Heart left ventricle (tissue), 16 donors: Measurements from ENCODE around the gene TTLL11. TPM values are rescaled to one million over a fixed set of nuclear protein-coding genes. Genes with fewer than 3 reads are reported as not detected.

Source experiments
- ATAC-seq, 4 donors: fragments of 200-7000 bp; cut with Tn5 transposase; one replicate each; pipeline ENCODE4 v1.9.1; 2020 to 2022; ENCODE audit warnings: moderate library complexity in 4 of 4, mild to moderate bottlenecking in 3 of 4, moderate number of reproducible peaks in 1 of 4
- DNase-seq, 5 donors: peaks; one replicate each; pipeline ENCODE4 v3.0.0-alpha.2; 2020
- H3K27ac ChIP-seq, 12 donors: fragments of 200-600 bp; sonication (generic) in 4 of 12; one replicate each; pipeline versions ENCODE4 v1.5.0 to v1.8.0; 2016 to 2022; ENCODE audit warnings: mild to moderate bottlenecking in 2 of 12
- H3K27me3 ChIP-seq, 9 donors: fragments of 200-600 bp; sonication (generic) in 2 of 9; one replicate each; pipeline versions ENCODE4 v1.5.1 to v1.8.0; 2016 to 2022; ENCODE audit warnings: mild to moderate bottlenecking in 3 of 9
- H3K36me3 ChIP-seq, 9 donors: fragments of 200-600 bp; sonication (generic) in 2 of 9; one replicate each; pipeline versions ENCODE4 v1.5.0 to v1.8.0; 2018 to 2022; ENCODE audit warnings: mild to moderate bottlenecking in 2 of 9
- H3K4me1 ChIP-seq, 12 donors: fragments of 200-600 bp; sonication (generic) in 4 of 12; one replicate each; pipeline versions ENCODE4 v1.5.0 to v1.8.0; 2016 to 2022; ENCODE audit warnings: mild to moderate bottlenecking in 3 of 12
- H3K4me3 ChIP-seq, 12 donors: fragments of 200-600 bp; sonication (generic) in 4 of 12; one replicate each; pipeline versions ENCODE4 v1.5.0 to v1.8.0; 2017 to 2022; ENCODE audit warnings: mild to moderate bottlenecking in 9 of 12, moderate library complexity in 4 of 12
- H3K9me3 ChIP-seq, 12 donors: fragments of 200-600 bp; sonication (generic) in 4 of 12; one replicate each; pipeline versions ENCODE4 v1.5.0 to v1.8.0; 2016 to 2022; ENCODE audit warnings: mild to moderate bottlenecking in 1 of 12
- CTCF ChIP-seq, 12 donors: fragments of 200-600 bp; sonication (generic) in 4 of 12; IDR thresholded peaks; one replicate each; pipeline versions ENCODE4 v1.5.0 to v1.8.0; 2018 to 2022; ENCODE audit warnings: antibody characterized with exemption in 12 of 12, mild to moderate bottlenecking in 5 of 12
- POLR2A ChIP-seq, 2 donors: fragments of 450-650 bp; IDR thresholded peaks; one replicate each; pipeline ENCODE4 v1.6.1; 2017; ENCODE audit warnings: antibody characterized with exemption in 2 of 2, mild to moderate bottlenecking in 2 of 2, moderate library complexity in 2 of 2
- WGBS, 4 donors: extraction: QIAGEN DNeasy Blood & Tissue Kit in 2 of 4; methylation state at CpG; one replicate each; pipeline versions ENCODE4 v1.1.5 to v1.1.7; 2013 to 2018; 5-methylcytosine and 5-hydroxymethylcytosine counted together
- intact Hi-C, 10 donors: fragments of 100-400 bp; cut with DNase I; formaldehyde crosslinking; loops; one replicate each; pipeline versions ENCODE4 v1.11.1 to v1.14.2; 2022
- long read RNA-seq, 3 donors: library from polyadenylated mRNA; unstranded; transcript quantifications; one replicate each; pipeline ENCODE4 v2.0.0, GENCODE V29; 2020 to 2021
- polyA plus RNA-seq, 2 donors: library from polyadenylated mRNA; stranded (reverse); fragments of 200-250 nt; gene quantifications; one replicate each; pipeline ENCODE4 v1.2.3, GENCODE V29; 2013
- total RNA-seq, 9 donors: library from RNA; depleted of rRNA in 2 of 9; stranded (reverse); fragments of >200 nt in 2 of 9; fragmentation: NEBNext Ultra II Directional in 3 of 9; extraction: Animal tissue kit (Norgen Biotek cat#: 25700) in 3 of 9; gene quantifications; one replicate each; pipeline versions ENCODE4 v1.1.0 to v1.2.4, GENCODE V29; 2016 to 2023
- donor health status: ischemic (EF 13 %, LVEDD 7.1; RV severe dilation, severe dysfunction).
- donor health status: healthy with polysubstance abuse.
- donor health status: DM: no; HTN: yes; CAD: no.
- donor health status: DM: no; HTN: no; CAD: no.
- donor health status: ischemic (EF 25% LVEDD 6.9; RV normal size, moderate dysfunction).
- donor health status: ischemic (EF 25% LVEDD 5.7; RV mildly dilated, moderate dysfunction).
- donor health status: healthy.
- donor health status: DM: yes; HTN: yes; CAD: no.
- donor health status: ischemic (EF 35%, LVEDD 5.7; RV mildly dilated, moderate dysfunction).
- donor health status: nonischemic (EF 11% LVEDD 7.7; RV severe dilation, severe dysfunction).
- donor health status: DM: yes; HTN: yes; CAD: no.
- donor health status: PGD.
- donor health status: ischemic (EF 29% LVEDD 5.4; RV normal size, mild dysfunction).
- donor health status: nonischemic (EF 23%, LVEDD 6.1; RV moderate dilation, normal function).

The TTLL11 gene, protein sequence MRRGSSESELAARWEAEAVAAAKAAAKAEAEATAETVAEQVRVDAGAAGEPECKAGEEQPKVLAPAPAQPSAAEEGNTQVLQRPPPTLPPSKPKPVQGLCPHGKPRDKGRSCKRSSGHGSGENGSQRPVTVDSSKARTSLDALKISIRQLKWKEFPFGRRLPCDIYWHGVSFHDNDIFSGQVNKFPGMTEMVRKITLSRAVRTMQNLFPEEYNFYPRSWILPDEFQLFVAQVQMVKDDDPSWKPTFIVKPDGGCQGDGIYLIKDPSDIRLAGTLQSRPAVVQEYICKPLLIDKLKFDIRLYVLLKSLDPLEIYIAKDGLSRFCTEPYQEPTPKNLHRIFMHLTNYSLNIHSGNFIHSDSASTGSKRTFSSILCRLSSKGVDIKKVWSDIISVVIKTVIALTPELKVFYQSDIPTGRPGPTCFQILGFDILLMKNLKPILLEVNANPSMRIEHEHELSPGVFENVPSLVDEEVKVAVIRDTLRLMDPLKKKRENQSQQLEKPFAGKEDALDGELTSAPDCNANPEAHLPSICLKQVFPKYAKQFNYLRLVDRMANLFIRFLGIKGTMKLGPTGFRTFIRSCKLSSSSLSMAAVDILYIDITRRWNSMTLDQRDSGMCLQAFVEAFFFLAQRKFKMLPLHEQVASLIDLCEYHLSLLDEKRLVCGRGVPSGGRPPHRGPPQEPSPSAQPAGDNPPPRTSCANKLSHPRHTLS
- total RNA-seq (10 to 100 TPM in 1 of 9 donors, 1 to 10 TPM in 8; 4.3 to 10.9 (median 7.9) TPM), polyA plus RNA-seq (1 to 10 TPM; 2.7 to 9.5 TPM)
- long read RNA-seq, donor 1, partial matches to known transcripts = 0 of 2 reads
- long read RNA-seq, donor 1, other reads (novel, unspliced or antisense) = 1 of 2 reads
- long read RNA-seq, donor 2 = 0 reads
- long read RNA-seq, donor 3, partial matches to known transcripts = 0 of 3 reads
- long read RNA-seq, donor 3, other reads (novel, unspliced or antisense) = 0 of 3 reads

DNA sequence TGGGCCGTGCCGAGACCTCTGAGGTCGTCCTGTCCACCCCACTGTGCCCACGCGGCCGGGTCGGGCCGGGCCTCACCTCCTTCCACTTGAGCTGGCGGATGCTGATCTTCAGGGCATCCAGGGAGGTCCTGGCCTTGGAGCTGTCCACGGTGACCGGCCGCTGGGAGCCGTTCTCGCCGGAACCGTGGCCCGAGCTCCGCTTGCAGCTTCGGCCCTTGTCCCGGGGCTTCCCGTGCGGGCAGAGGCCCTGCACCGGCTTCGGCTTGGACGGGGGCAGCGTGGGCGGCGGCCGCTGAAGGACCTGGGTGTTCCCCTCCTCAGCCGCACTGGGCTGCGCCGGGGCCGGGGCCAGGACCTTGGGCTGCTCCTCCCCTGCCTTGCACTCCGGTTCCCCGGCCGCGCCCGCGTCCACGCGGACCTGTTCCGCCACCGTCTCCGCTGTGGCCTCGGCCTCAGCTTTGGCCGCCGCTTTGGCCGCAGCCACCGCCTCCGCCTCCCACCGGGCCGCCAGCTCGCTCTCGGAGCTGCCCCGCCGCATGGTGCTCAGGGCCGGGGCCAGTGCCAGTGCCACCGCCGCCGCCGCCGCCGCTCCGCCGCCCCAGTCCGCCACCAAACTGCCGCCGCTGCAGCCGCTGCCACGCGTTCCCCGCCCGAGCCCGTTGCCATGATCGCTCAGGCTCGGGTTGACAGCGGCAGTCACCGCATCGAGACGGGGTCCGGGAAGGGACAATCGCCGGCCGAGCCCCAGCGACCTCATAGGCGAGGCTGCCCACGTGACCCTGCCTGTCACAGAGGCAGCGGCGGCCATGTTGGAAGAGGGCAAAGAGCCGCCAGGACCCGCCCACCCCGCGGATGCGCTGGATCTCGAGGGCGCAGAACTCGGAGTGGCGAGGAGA lies at the start of gene TTLL11:
TTLL11 (minus strand) TSS at position 698 of the 896 bp plus-strand sequence; CDS start at position 538, 160 bp downstream.
- WGBS, 4 donors = 0 to 1% (median 0%) methylated on average over 19 to 98 of the region's 98 CpGs
- TF ChIP-seq POLR2A (IDR thresholded peaks at IDR 0.05) = peak in 1 of 2 donors; percentile 76
- no peak for TF ChIP-seq CTCF (IDR thresholded peaks at IDR 0.05)
- peaks cover 10 to 54% (median 28%) of the 10 kb centered on the region in 12 donors for H3K4me1 ChIP-seq

DNA sequence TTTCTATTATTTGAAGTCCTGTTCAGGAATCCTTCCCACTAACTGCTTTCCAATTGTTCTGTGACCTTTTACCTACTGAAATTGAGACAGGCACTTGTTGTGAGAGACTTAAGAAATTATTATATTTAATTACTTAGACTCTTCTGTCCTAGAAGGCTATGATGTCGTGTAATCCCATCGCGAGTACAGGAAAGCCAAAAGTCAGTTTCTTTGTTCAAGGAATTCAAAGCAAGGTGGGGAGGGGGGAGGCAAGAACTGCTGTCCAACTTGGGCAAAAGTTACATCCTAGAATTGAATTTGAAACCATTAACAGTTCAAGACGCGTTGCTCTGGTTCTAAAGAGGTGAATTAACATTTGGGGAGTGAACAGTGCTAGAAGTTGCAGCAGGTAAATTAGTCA lies 48.6 kb upstream of the TTLL11 start:
- DNase-seq (no peak), ATAC-seq (peak in 3 of 4 donors; percentile 21 to 62 (median 44))
- Histone ChIP-seq H3K4me3 (no peak overlapping the region), H3K27ac (peak overlapping the region; percentile 19 to 75 (median 48)), H3K9me3 (no peaks in the 10 kb centered on the region), H3K36me3 (peaks cover 0 to 52% (median 49%) of the 10 kb centered on the region in 9 donors), H3K4me1 (peaks cover 7 to 51% (median 25%) of the 10 kb centered on the region in 12 donors), H3K27me3 (no peaks in the 10 kb centered on the region)
- intact Hi-C loops = loop anchor here in 2 of 10 donors (5.0 to 10.0 kb wide), 2 partner anchors 113 to 206 kb away; no protein-coding TSS in a partner anchor
- TF ChIP-seq POLR2A (IDR thresholded peaks at IDR 0.05) (no peak), CTCF (IDR thresholded peaks at IDR 0.05) (no peak)
- 58 to 77% (median 68%) methylated on average over 5 of the region's 5 CpGs for WGBS, 4 donors

More for the DNA sequence above, at the start of gene TTLL11:
- Histone ChIP-seq H3K36me3 (no peaks in the 10 kb centered on the region), H3K27ac (peak within 1 kb of the TSS; percentile 42 to 91 (median 74)), H3K27me3 (no peaks in the 10 kb centered on the region), H3K9me3 (no peaks in the 10 kb centered on the region), H3K4me3 (peak within 1 kb of the TSS; percentile 65 to 98 (median 92))
- ATAC-seq (peak; percentile 95 to 99 (median 96)), DNase-seq (peak; percentile 98 to 99 (median 98))
- intact Hi-C loops = loop anchor here in 7 of 10 donors (10.0 kb wide), 5 partner anchors 362 to 822 kb away; partner anchors contain the start of genes PDCL (in 1 of the 7) and ZBTB6 (in 1 of the 7)

- H3K9me3 ChIP-seq = no peaks in the 10 kb centered on the region
- ATAC-seq = no peak
- no peak for DNase-seq
- H3K4me1 ChIP-seq = peaks cover 7 to 51% (median 25%) of the 10 kb centered on the region in 12 donors
- no peaks in the 10 kb centered on the region for H3K27me3 ChIP-seq
- TF ChIP-seq CTCF (IDR thresholded peaks at IDR 0.05) (no peak), POLR2A (IDR thresholded peaks at IDR 0.05) (no peak)
- peaks cover 0 to 41% (median 38%) of the 10 kb centered on the region in 9 donors for H3K36me3 ChIP-seq
- WGBS, 4 donors = 72 to 77% (median 76%) methylated on average over 8 of the region's 8 CpGs
- peak overlapping the region in 11 of 12 donors; percentile 15 to 75 (median 49) for H3K27ac ChIP-seq
- H3K4me3 ChIP-seq = no peak overlapping the region
- intact Hi-C loops = loop anchor here in 2 of 10 donors (5.0 to 10.0 kb wide), 2 partner anchors 114 to 207 kb away; no protein-coding TSS in a partner anchor
These were observed 47.5 kb upstream of the TTLL11 start for GRCh38 chr9:122140368-122141193.
